Hepatocyte (in vitro differentiated cells): Measurements from ENCODE around the gene RPL22. TPM values are rescaled to one million over a fixed set of nuclear protein-coding genes. Genes with fewer than 3 reads are reported as not detected.
"Not testable (repeated sequence)": the region's sequence is repeated elsewhere in the genome, so short reads cannot be mapped to it uniquely, and the experiment has no call there.

Source experiments
- DNase-seq: peaks from one replicate; pipeline ENCODE4 v3.0.0-alpha.2; 2016; ENCODE audit warnings: low spot score
- H2AFZ ChIP-seq: fragments of 200-600 bp; sonication (generic); 2 replicates; pipeline ENCODE4 v1.6.0; 2016; ENCODE audit warnings: antibody characterized with exemption, mild to moderate bottlenecking
- H3K27ac ChIP-seq: fragments of 200-600 bp; sonication (generic); 2 replicates; pipeline ENCODE4 v1.5.1; 2016; ENCODE audit warnings: mild to moderate bottlenecking
- H3K27me3 ChIP-seq: fragments of 200-600 bp; sonication (generic); 2 replicates; pipeline ENCODE4 v1.6.1; 2016
- H3K36me3 ChIP-seq: fragments of 200-600 bp; sonication (generic); replicated peaks from 2 replicates; pipeline ENCODE4 v1.5.1; 2016; ENCODE audit warnings: low read depth; ENCODE audit not compliant: insufficient read depth
- H3K4me1 ChIP-seq: fragments of 200-600 bp; sonication (generic); 2 replicates; pipeline ENCODE4 v1.5.1; 2016; ENCODE audit warnings: mild to moderate bottlenecking, moderate library complexity; ENCODE audit not compliant: insufficient read depth
- H3K4me2 ChIP-seq: fragments of 200-600 bp; sonication (generic); 2 replicates; pipeline ENCODE4 v1.6.0; 2016
- H3K4me3 ChIP-seq: fragments of 200-600 bp; sonication (generic); 2 replicates; pipeline ENCODE4 v1.5.1; 2016; ENCODE audit warnings: mild to moderate bottlenecking
- H3K79me2 ChIP-seq: fragments of 200-600 bp; sonication (generic); 2 replicates; pipeline ENCODE4 v1.6.0; 2017; ENCODE audit warnings: mild to moderate bottlenecking
- H3K9me2 ChIP-seq: fragments of 200-600 bp; sonication (generic); replicated peaks from 2 replicates; pipeline ENCODE4 v1.6.0; 2017; ENCODE audit warnings: mild to moderate bottlenecking; ENCODE audit not compliant: insufficient read depth
- H3K9me3 ChIP-seq: fragments of 200-600 bp; sonication (generic); 2 replicates; pipeline ENCODE4 v1.5.1; 2016; ENCODE audit warnings: low read depth, mild to moderate bottlenecking
- H4K20me1 ChIP-seq: fragments of 200-600 bp; sonication (generic); 2 replicates; pipeline ENCODE4 v1.6.0; 2016; ENCODE audit warnings: mild to moderate bottlenecking; ENCODE audit not compliant: insufficient read depth, poor library complexity, severe bottlenecking
- CTCF ChIP-seq: fragments of 200-600 bp; sonication (generic); IDR thresholded peaks from 2 replicates; pipeline ENCODE4 v1.5.1; 2016; ENCODE audit warnings: antibody characterized with exemption, mild to moderate bottlenecking; ENCODE audit not compliant: poor library complexity
- EZH2 ChIP-seq: fragments of 200-600 bp; sonication (generic); IDR thresholded peaks from 2 replicates; pipeline ENCODE4 v1.6.1; 2016; ENCODE audit warnings: antibody characterized with exemption, mild to moderate bottlenecking, borderline replicate concordance
- EZH2phosphoT487 ChIP-seq: fragments of 200-600 bp; sonication (generic); IDR thresholded peaks from one replicate; pipeline ENCODE4 v1.6.1; 2018; ENCODE audit warnings: antibody characterized with exemption, mild to moderate bottlenecking, low read depth, moderate library complexity; ENCODE audit not compliant: unreplicated experiment, severe bottlenecking
- WGBS: methylation state at CpG from one replicate; pipeline ENCODE4 v1.1.6; 2016; ENCODE audit warnings: low lambda C conversion rate; ENCODE audit errors: missing lambda C conversion rate; 5-methylcytosine and 5-hydroxymethylcytosine counted together
- polyA plus RNA-seq: library from polyadenylated mRNA; unstranded; fragments of >200 nt; fragmentation: Nextera tagmentation; extraction: Ambion mirVana; gene quantifications from 2 replicates; pipeline ENCODE4 v1.2.1, GENCODE V29; 2016
- total RNA-seq: library from RNA; depleted of rRNA; stranded (reverse); fragments of >200 nt; gene quantifications from 2 replicates; pipeline ENCODE4 v1.2.3, GENCODE V29; 2014

RPL22 gene
- total and polyA plus RNA-seq, 2 experiments from 2014 or later: 103 to 168 TPM

- Histone ChIP-seq H3K4me2 (no peak overlapping the region), H3K36me3 (no peaks in the 10 kb centered on the region), H2AFZ (no peak overlapping the region), H3K9me2 (no peaks in the 10 kb centered on the region), H4K20me1 (no peaks in the 10 kb centered on the region), H3K27ac (no peak overlapping the region), H3K9me3 (no peaks in the 10 kb centered on the region), H3K4me1 (peaks cover 15% of the 10 kb centered on the region), H3K27me3 (no peaks in the 10 kb centered on the region), H3K79me2 (peaks cover 2% of the 10 kb centered on the region), H3K4me3 (no peak overlapping the region)
- no peak for TF ChIP-seq EZH2phosphoT487
- no peak for TF ChIP-seq CTCF
- no peak for DNase-seq
- WGBS: 95% methylated on average over 12 of the region's 12 CpGs
Measured at GRCh38 chr1:6221210-6221784, 21.9 kb upstream of the RPL22 start.

DNA sequence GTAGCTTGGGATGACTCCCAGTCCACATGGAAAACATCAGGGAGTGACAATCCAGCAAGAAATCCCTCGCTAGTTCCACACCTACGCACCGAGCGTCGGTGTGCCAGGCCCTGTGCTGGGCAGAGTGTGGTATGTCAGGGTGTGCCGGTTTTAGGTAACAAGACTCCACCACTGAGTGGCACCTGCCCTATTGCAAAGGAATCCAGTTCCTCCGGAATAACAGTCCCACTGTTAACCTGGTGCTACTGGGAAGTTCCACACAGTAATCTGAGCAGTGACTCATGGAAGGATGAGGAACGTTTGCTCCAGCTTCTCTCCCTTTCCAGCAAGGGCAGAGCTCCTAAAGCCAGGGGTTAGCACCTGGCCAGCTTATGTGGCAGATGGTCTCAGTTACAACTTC is 20.8 kb upstream of the RPL22 start:
- no peak for TF ChIP-seq CTCF
- no peak for TF ChIP-seq EZH2
- TF ChIP-seq EZH2phosphoT487: no peak
- Histone ChIP-seq H3K4me3 (no peak overlapping the region), H3K9me3 (no peaks in the 10 kb centered on the region), H2AFZ (no peak overlapping the region), H3K79me2 (peaks cover 2% of the 10 kb centered on the region), H3K4me2 (no peak overlapping the region), H3K9me2 (no peaks in the 10 kb centered on the region), H4K20me1 (no peaks in the 10 kb centered on the region), H3K27me3 (no peaks in the 10 kb centered on the region), H3K27ac (no peak overlapping the region), H3K36me3 (no peaks in the 10 kb centered on the region), H3K4me1 (peaks cover 14% of the 10 kb centered on the region)
- WGBS: 82% methylated on average over 8 of the region's 8 CpGs
- DNase-seq: no peak

DNA sequence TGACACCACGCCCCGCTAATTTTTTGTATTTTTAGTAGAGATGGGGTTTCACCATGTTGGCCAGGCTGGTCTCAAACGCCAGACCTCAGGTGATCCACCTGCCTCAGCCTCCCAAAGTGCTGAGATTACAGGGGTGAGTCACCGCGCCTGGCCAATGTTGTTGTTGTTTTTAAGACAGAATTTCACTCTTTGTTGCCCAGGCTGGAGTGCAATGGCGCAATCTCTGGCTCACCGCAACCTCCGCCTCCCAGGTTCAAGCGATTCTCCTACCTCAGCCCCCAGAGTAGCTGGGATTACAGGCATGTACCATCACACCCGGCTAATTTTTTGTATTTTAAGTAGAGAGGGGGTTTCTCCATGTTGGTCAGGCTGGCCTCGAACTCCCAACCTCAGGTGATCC is 20.2 kb upstream of the RPL22 start:
- H3K27ac ChIP-seq, H3K4me2 ChIP-seq, H3K36me3 ChIP-seq, H2AFZ ChIP-seq, H4K20me1 ChIP-seq, H3K9me2 ChIP-seq, DNase-seq, H3K27me3 ChIP-seq, H3K4me3 ChIP-seq, H3K9me3 ChIP-seq, H3K79me2 ChIP-seq: not testable (repeated sequence)
- 86% methylated on average over 11 of the region's 11 CpGs for WGBS
- peaks cover 11% of the 10 kb centered on the region for H3K4me1 ChIP-seq

DNA sequence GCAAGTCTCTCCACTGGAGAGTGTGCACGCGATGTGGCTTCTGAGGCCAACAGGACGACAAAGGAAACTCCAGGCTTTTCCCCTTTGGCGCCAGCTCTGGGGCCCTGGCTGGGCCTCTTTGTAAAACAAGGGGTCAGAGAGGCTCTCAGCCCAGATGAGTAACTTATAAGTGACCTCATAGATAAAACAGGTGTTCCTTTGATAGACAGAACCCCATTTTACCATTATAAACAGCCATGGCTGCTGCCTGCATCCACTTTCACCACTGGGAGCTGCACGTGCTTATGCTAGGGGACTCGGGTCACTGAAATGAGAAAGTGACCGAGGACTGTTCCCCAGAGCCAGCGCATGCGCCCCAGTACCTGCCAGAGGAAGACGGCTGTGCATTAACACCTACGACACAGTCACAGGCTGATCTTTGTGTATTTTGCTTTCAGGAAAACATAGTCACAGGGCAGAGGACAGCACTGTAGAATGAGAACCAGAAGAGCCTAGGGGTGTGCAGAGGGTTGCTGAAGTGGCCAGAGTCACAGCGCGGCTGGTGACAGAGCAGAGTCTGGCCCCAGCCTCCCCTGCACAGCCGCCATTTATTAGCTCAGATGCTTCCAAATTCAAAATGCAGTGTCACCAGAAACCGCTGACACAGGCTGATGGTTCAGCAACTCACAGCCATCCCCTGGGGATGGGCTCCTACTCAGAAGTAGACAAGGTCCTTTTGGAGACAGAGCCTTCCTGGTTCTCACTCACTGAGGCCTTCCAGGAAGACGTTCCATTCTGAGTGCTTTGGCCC is 19.2 kb upstream of the RPL22 start:
- 84% methylated on average over 16 of the region's 16 CpGs for WGBS

More for the DNA sequence above, 19.2 kb upstream of the RPL22 start:
- H3K27ac ChIP-seq: peak overlapping the region; percentile 58
- DNase-seq: no peak
- no peak overlapping the region for H3K4me3 ChIP-seq
- H3K79me2 ChIP-seq: peaks cover 2% of the 10 kb centered on the region
- H4K20me1 ChIP-seq: no peaks in the 10 kb centered on the region
- no peaks in the 10 kb centered on the region for H3K9me3 ChIP-seq
- H3K4me1 ChIP-seq: peaks cover 6% of the 10 kb centered on the region
- no peak overlapping the region for H3K4me2 ChIP-seq
- no peak overlapping the region for H2AFZ ChIP-seq
- TF ChIP-seq CTCF (no peak), EZH2phosphoT487 (no peak)
- no peaks in the 10 kb centered on the region for H3K27me3 ChIP-seq
- no peaks in the 10 kb centered on the region for H3K36me3 ChIP-seq
- no peaks in the 10 kb centered on the region for H3K9me2 ChIP-seq
